Caco-2 (cell line): ENCODE data around the gene SVIL. TPM values are rescaled to one million over a fixed set of nuclear protein-coding genes. Genes with fewer than 3 reads are reported as not detected.

Experiments
- BruUV-seq: library from RNA; stranded (reverse); fragments of 400-500 nt; replicated peaks from 2 replicates; lab custom pipeline; 2021; lab: Mats Ljungman, UMichigan
- CTCF ChIA-PET: fragments of 300-600 bp; sonication (Branson Sonifier 250); formaldehyde crosslinking; loops from one replicate; lab custom pipeline; 2022; ENCODE audit warnings: antibody characterized with exemption; lab: Charles Lee
- POLR2A ChIA-PET: fragments of 300-600 bp; sonication (Branson Sonifier 250); formaldehyde crosslinking; loops from one replicate; lab custom pipeline; 2022; ENCODE audit warnings: antibody characterized with exemption; lab: Charles Lee
- DNase-seq, 2 experiments: peaks; one replicate each; pipeline versions ENCODE4 v3.0.0 to v3.0.0-alpha.2; 2020 to 2022
- H3K27me3 ChIP-seq: replicated peaks from 2 replicates; pipeline ENCODE4 v1.6.0; 2011; ENCODE audit warnings: low read length; ENCODE audit not compliant: control insufficient read depth, insufficient read depth
- H3K36me3 ChIP-seq: 2 replicates; pipeline ENCODE4 v1.5.1; 2011; ENCODE audit warnings: low read length; ENCODE audit not compliant: control insufficient read depth, insufficient read depth
- H3K4me1 ChIP-seq: fragments of 250-450 bp; sonication (Bioruptor Pico); 2 replicates; pipeline ENCODE4 v1.5.1; 2020; ENCODE audit warnings: mild to moderate bottlenecking
- H3K4me3 ChIP-seq: 2 replicates; pipeline ENCODE4 v1.5.1; 2011; ENCODE audit warnings: low read depth, mild to moderate bottlenecking, control low read depth, low read length
- H3K9me3 ChIP-seq: fragments of 250-450 bp; sonication (Bioruptor Pico); 2 replicates; pipeline ENCODE4 v1.5.1; 2020; ENCODE audit warnings: mild to moderate bottlenecking, moderate library complexity
- H3K27ac Mint-ChIP-seq: one replicate; pipeline ENCODE4 v1.8.0; 2022; ENCODE audit warnings: mixed read lengths; ENCODE audit not compliant: unreplicated experiment
- H3K27me3 Mint-ChIP-seq: one replicate; pipeline ENCODE4 v1.8.0; 2022; ENCODE audit warnings: mixed read lengths; ENCODE audit not compliant: insufficient read depth, unreplicated experiment
- H3K36me3 Mint-ChIP-seq: one replicate; pipeline ENCODE4 v1.8.0; 2022; ENCODE audit warnings: mild to moderate bottlenecking, mixed read lengths; ENCODE audit not compliant: insufficient read depth, unreplicated experiment
- H3K4me1 Mint-ChIP-seq: one replicate; pipeline ENCODE4 v1.8.0; 2022; ENCODE audit warnings: low read depth, mixed read lengths; ENCODE audit not compliant: unreplicated experiment
- H3K4me3 Mint-ChIP-seq: one replicate; pipeline ENCODE4 v1.8.0; 2022; ENCODE audit warnings: mild to moderate bottlenecking, moderate library complexity, mixed read lengths; ENCODE audit not compliant: unreplicated experiment
- H3K9me3 Mint-ChIP-seq: one replicate; pipeline ENCODE4 v1.8.0; 2022; ENCODE audit warnings: mixed read lengths; ENCODE audit not compliant: unreplicated experiment
- intact Hi-C: fragments of 100-400 bp; cut with micrococcal nuclease; formaldehyde crosslinking; loops from one replicate; pipeline ENCODE4 v1.10.0; 2022; ENCODE audit not compliant: unreplicated experiment
- total RNA-seq: library from RNA; stranded (reverse); gene quantifications from 2 replicates; pipeline ENCODE4 v1.2.3, GENCODE V29; 2022
- TF ChIP-seq, protein P1 (sequence below), 2 experiments: fragments of 200-600 bp in 1 of 2; IDR thresholded peaks; 1 replicate in 1 of 2; 2 replicates in 1 of 2; pipeline versions ENCODE4 v1.5.1 to v1.8.0; 2011 to 2022; ENCODE audit warnings: antibody characterized with exemption in 1 of 2, control low read depth in 1 of 2, inconsistent platforms in 1 of 2, low read depth in 1 of 2, low read length in 1 of 2, mild to moderate bottlenecking in 1 of 2, moderate library complexity in 1 of 2; ENCODE audit not compliant: insufficient read depth in 1 of 2, severe bottlenecking in 1 of 2, unreplicated experiment in 1 of 2

The SVIL gene
- total RNA-seq, 1 experiment from 2014 or later, result 54.4 TPM

DNA sequence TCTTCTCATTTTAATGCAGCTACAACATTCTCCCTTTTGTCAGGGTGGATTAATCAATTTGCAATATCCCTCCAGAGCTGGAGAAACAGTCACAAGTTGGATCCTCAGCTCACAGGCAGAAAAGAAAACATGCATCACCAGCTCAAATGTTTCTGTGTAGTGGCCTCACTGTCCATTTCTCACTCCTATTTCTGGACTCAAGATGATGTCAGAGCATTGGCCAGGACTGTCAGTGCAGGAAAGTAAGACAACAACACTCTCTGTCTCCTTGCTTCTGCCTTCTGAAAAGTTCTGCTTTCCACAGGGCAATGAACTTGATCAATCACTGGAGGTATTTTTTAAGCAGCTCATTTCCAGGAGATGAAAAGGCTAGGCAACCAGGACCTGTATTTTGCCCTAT is 8.2 kb upstream of the SVIL start:
- Mint-ChIP-seq H3K4me1 (peaks cover 8% of the 10 kb centered on the region), H3K27me3 (no peaks in the 10 kb centered on the region), H3K4me3 (no peak overlapping the region), H3K27ac (no peak overlapping the region), H3K9me3 (peaks cover 7% of the 10 kb centered on the region), H3K36me3 (peaks cover 28% of the 10 kb centered on the region)
- BruUV-seq, result no TSS peak
- H3K9me3 ChIP-seq, result no peaks in the 10 kb centered on the region
- H3K4me3 ChIP-seq, result no peak overlapping the region
- CTCF ChIA-PET, result interaction anchor here (0.7 kb wide), 1 partner anchor 124 kb away, joined by 3 read pairs; no protein-coding TSS in a partner anchor
- TF ChIP-seq, protein P1, sequence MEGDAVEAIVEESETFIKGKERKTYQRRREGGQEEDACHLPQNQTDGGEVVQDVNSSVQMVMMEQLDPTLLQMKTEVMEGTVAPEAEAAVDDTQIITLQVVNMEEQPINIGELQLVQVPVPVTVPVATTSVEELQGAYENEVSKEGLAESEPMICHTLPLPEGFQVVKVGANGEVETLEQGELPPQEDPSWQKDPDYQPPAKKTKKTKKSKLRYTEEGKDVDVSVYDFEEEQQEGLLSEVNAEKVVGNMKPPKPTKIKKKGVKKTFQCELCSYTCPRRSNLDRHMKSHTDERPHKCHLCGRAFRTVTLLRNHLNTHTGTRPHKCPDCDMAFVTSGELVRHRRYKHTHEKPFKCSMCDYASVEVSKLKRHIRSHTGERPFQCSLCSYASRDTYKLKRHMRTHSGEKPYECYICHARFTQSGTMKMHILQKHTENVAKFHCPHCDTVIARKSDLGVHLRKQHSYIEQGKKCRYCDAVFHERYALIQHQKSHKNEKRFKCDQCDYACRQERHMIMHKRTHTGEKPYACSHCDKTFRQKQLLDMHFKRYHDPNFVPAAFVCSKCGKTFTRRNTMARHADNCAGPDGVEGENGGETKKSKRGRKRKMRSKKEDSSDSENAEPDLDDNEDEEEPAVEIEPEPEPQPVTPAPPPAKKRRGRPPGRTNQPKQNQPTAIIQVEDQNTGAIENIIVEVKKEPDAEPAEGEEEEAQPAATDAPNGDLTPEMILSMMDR (IDR thresholded peaks at IDR 0.05; ENCODE audit: insufficient read depth in 1 of 2, low read depth in 1 of 2, low read length in 1 of 2, severe bottlenecking in 1 of 2, unreplicated experiment in 1 of 2), result no peak
- H3K4me1 ChIP-seq, result peaks cover 2% of the 10 kb centered on the region
- intact Hi-C loops, result no loop called here
- POLR2A ChIA-PET, result no interaction called here
- no peak for DNase-seq
- no peaks in the 10 kb centered on the region for H3K36me3 ChIP-seq
- H3K27me3 ChIP-seq, result no peaks in the 10 kb centered on the region

DNA sequence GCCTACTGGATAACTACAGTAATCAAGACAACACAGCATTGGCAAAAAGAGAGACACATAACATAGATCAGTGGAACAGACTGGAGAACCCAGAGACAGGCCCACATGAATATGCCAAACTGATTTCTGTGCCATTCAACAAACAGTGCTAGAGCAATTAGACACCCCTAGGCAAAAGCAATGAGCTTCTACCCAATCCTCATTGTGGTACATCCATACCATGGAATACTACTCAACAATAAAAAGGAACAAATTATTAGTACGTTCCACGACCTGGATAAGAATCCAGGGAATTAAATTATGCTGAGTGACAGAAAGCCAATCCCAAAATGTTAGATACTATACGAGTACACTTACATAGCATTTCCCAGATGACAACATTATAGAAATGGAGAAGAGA is 2.8 kb upstream of the SVIL start:
- Mint-ChIP-seq H3K9me3 (peaks cover 7% of the 10 kb centered on the region), H3K27ac (no peak overlapping the region), H3K36me3 (peaks cover 39% of the 10 kb centered on the region), H3K27me3 (no peaks in the 10 kb centered on the region), H3K4me3 (no peak overlapping the region), H3K4me1 (peaks cover 42% of the 10 kb centered on the region)
- Histone ChIP-seq H3K9me3 (no peaks in the 10 kb centered on the region), H3K4me3 (no peak overlapping the region), H3K27me3 (no peaks in the 10 kb centered on the region), H3K4me1 (peaks cover 27% of the 10 kb centered on the region), H3K36me3 (no peaks in the 10 kb centered on the region)
- BruUV-seq, result no TSS peak
- POLR2A ChIA-PET, result no interaction called here
- TF ChIP-seq, protein P1 (IDR thresholded peaks at IDR 0.05; ENCODE audit: insufficient read depth in 1 of 2, low read depth in 1 of 2, low read length in 1 of 2, severe bottlenecking in 1 of 2, unreplicated experiment in 1 of 2), result no peak
- CTCF ChIA-PET, result no interaction called here
- intact Hi-C loops, result loop anchor here (10.0 kb wide), 1 partner anchor 417 kb away; the partner anchor contains the start of gene JCAD
- DNase-seq, result no peak

DNA sequence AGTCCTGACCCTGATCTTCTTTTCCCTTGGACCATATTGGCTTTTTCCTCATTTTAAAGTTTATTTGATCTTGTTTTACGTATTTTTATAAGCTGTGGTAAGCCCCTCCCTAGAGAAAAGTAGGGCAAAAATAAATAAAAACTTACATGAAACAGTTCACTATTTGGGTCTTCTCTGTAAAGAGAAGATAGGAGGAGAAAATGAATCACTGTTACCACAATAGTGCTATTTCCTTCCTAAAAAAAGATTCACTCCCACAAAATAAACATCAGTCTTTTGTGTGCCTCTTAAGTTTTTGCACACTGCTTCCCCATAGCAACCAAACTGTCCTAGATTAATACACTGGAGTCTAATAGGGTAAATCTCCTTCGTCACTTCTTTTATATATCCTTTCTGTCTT is 1.4 kb upstream of the SVIL start:
- BruUV-seq, result no TSS peak
- H3K4me3 ChIP-seq, result no peak overlapping the region

More for the DNA sequence above, 1.4 kb upstream of the SVIL start:
- Histone ChIP-seq H3K9me3 (no peaks in the 10 kb centered on the region), H3K4me1 (peaks cover 34% of the 10 kb centered on the region), H3K27me3 (no peaks in the 10 kb centered on the region), H3K36me3 (no peaks in the 10 kb centered on the region)
- Mint-ChIP-seq H3K4me3 (peak overlapping the region; percentile 69), H3K4me1 (peaks cover 44% of the 10 kb centered on the region), H3K27me3 (no peaks in the 10 kb centered on the region), H3K9me3 (peaks cover 8% of the 10 kb centered on the region), H3K27ac (peak overlapping the region; percentile 85), H3K36me3 (peaks cover 31% of the 10 kb centered on the region)
- CTCF ChIA-PET, result interaction anchor here (0.7 to 1.8 kb wide), 3 partner anchors 10 to 101 kb away, joined by 3 to 11 read pairs (median 9); no protein-coding TSS in a partner anchor
- no peak for DNase-seq
- intact Hi-C loops, result loop anchor here (10.0 kb wide), 1 partner anchor 419 kb away; the partner anchor contains the start of gene JCAD
- TF ChIP-seq, protein P1 (IDR thresholded peaks at IDR 0.05; ENCODE audit: insufficient read depth in 1 of 2, low read depth in 1 of 2, low read length in 1 of 2, severe bottlenecking in 1 of 2, unreplicated experiment in 1 of 2), result no peak
- POLR2A ChIA-PET, result no interaction called here
